B cell (primary cell): Measurements from ENCODE around the gene CEP164. TPM values are rescaled to one million over a fixed set of nuclear protein-coding genes. Genes with fewer than 3 reads are reported as not detected.

Experiments
- ATAC-seq: fragments of 200-7000 bp; cut with Tn5 transposase; one replicate; pipeline ENCODE4 v1.10.0; 2021; ENCODE audit warnings: low read depth, mild to moderate bottlenecking, moderate number of reproducible peaks, moderate library complexity
- CTCF ChIA-PET: fragments of 350-600 bp; sonication (Branson Sonifier 250); formaldehyde crosslinking; loops from one replicate; lab custom pipeline; 2021; ENCODE audit warnings: antibody characterized with exemption, inconsistent platforms; lab: Charles Lee
- POLR2A ChIA-PET: fragments of 350-600 bp; sonication (Branson Sonifier 250); formaldehyde crosslinking; loops from one replicate; lab custom pipeline; 2021; ENCODE audit warnings: antibody characterized with exemption; lab: Charles Lee
- DNase-seq: peaks from one replicate; pipeline ENCODE4 v3.0.0; 2013
- H2AFZ ChIP-seq: 2 replicates; pipeline ENCODE4 v1.6.1; 2012; ENCODE audit warnings: mild to moderate bottlenecking, low read depth, low read length; ENCODE audit not compliant: insufficient read depth, poor library complexity, severe bottlenecking
- H3K27ac ChIP-seq, 2 donors: 1 replicate in 1 of 2; 2 replicates in 1 of 2; pipeline ENCODE4 v1.5.1; 2012 to 2013; ENCODE audit warnings: low read length in 2 of 2, mild to moderate bottlenecking in 2 of 2, moderate library complexity in 1 of 2
- H3K27me3 ChIP-seq, 4 experiments: fragments of 200-600 bp in 1 of 4; sonication (generic) in 1 of 4; replicated peaks in 1 of 4; 1 replicate in 2 of 4; 2 replicates in 2 of 4; pipeline versions ENCODE4 v1.6.1 to v1.7.0; 2013 to 2016; ENCODE audit warnings: low read length in 3 of 4, mild to moderate bottlenecking in 2 of 4, mixed read lengths in 1 of 4, moderate library complexity in 1 of 4; ENCODE audit not compliant: insufficient read depth in 4 of 4, control insufficient read depth in 3 of 4; ENCODE audit errors: control extremely low read depth in 1 of 4
- H3K36me3 ChIP-seq, 2 experiments: replicated peaks in 1 of 2; 1 replicate in 1 of 2; 2 replicates in 1 of 2; pipeline versions ENCODE4 v1.6.1 to v1.7.1; 2013; ENCODE audit warnings: low read length in 1 of 2; ENCODE audit not compliant: insufficient read depth in 2 of 2, control insufficient read depth in 1 of 2; ENCODE audit errors: control extremely low read depth in 1 of 2, extremely low read depth in 1 of 2
- H3K4me1 ChIP-seq, 2 donors: fragments of 200-600 bp in 1 of 2; sonication (generic) in 1 of 2; 1 replicate in 1 of 2; 2 replicates in 1 of 2; pipeline versions ENCODE4 v1.5.1 to v1.6.1; 2013 to 2017; ENCODE audit warnings: low read length in 2 of 2; ENCODE audit not compliant: control insufficient read depth in 2 of 2, insufficient read depth in 2 of 2
- H3K4me2 ChIP-seq: replicated peaks from 2 replicates; pipeline ENCODE3; 2012; ENCODE audit warnings: mild to moderate bottlenecking, low read depth, low read length; ENCODE audit not compliant: poor library complexity, severe bottlenecking
- H3K4me3 ChIP-seq, 5 experiments: fragments of 200-600 bp in 1 of 5; sonication (generic) in 1 of 5; 1 replicate in 3 of 5; 2 replicates in 2 of 5; pipeline versions ENCODE4 v1.5.1 to v1.7.0; 2011 to 2016; ENCODE audit warnings: low read length in 4 of 5, mild to moderate bottlenecking in 4 of 5, low read depth in 2 of 5, control low read depth in 1 of 5, moderate library complexity in 1 of 5; ENCODE audit not compliant: insufficient read depth in 1 of 5; ENCODE audit errors: control extremely low read depth in 1 of 5, extremely low read depth in 1 of 5
- H3K79me2 ChIP-seq: fragments of 200-600 bp; sonication (generic); one replicate; pipeline ENCODE4 v1.6.0; 2016; ENCODE audit warnings: low read length; ENCODE audit not compliant: control insufficient read depth, insufficient read depth
- H3K9ac ChIP-seq: fragments of 200-600 bp; sonication (generic); 2 replicates; pipeline ENCODE4 v1.6.1; 2017; ENCODE audit warnings: mild to moderate bottlenecking, low read length, moderate library complexity
- H3K9me3 ChIP-seq, 3 donors: one replicate each; pipeline versions ENCODE4 v1.6.1 to v1.7.1; 2013; ENCODE audit warnings: low read length in 2 of 3; ENCODE audit not compliant: control insufficient read depth in 2 of 3, insufficient read depth in 1 of 3; ENCODE audit errors: control extremely low read depth in 1 of 3
- H4K20me1 ChIP-seq: 2 replicates; pipeline ENCODE4 v1.6.0; 2012; ENCODE audit warnings: mild to moderate bottlenecking, low read length; ENCODE audit not compliant: insufficient read depth, control insufficient read depth, poor library complexity, severe bottlenecking
- H3K27ac Mint-ChIP-seq: one replicate; pipeline ENCODE4 v1.8.0; 2021; ENCODE audit warnings: mixed read lengths
- H3K27me3 Mint-ChIP-seq: one replicate; pipeline ENCODE4 v1.8.0; 2021; ENCODE audit warnings: mixed read lengths
- H3K4me1 Mint-ChIP-seq: one replicate; pipeline ENCODE4 v1.8.0; 2021; ENCODE audit warnings: mixed read lengths
- H3K4me3 Mint-ChIP-seq: one replicate; pipeline ENCODE4 v1.8.0; 2021; ENCODE audit warnings: mixed read lengths
- H3K9me3 Mint-ChIP-seq: one replicate; pipeline ENCODE4 v1.8.0; 2022; ENCODE audit warnings: mixed read lengths; ENCODE audit not compliant: insufficient read depth
- EZH2 ChIP-seq: IDR thresholded peaks from 2 replicates; pipeline ENCODE4 v1.6.1; 2012; ENCODE audit warnings: borderline replicate concordance, low read depth, mild to moderate bottlenecking, moderate library complexity, low read length; ENCODE audit not compliant: insufficient read depth, poor library complexity, severe bottlenecking
- WGBS: methylation state at CpG from one replicate; pipeline ENCODE4 v1.1.5; 2013; ENCODE audit warnings: missing lambda C conversion rate; ENCODE audit not compliant: insufficient coverage; 5-methylcytosine and 5-hydroxymethylcytosine counted together
- intact Hi-C: fragments of 100-400 bp; cut with micrococcal nuclease; formaldehyde crosslinking; loops from one replicate; pipeline ENCODE4 v1.10.0; 2022
- polyA plus RNA-seq: library from polyadenylated mRNA; depleted of rRNA; stranded (reverse); fragments of >200 nt; gene quantifications from 2 replicates; pipeline ENCODE4 v1.2.3, GENCODE V29; 2012
- total RNA-seq, 2 donors: library from RNA; stranded (reverse); fragments of 120-200 nt in 1 of 2; gene quantifications; 1 replicate in 1 of 2; 2 replicates in 1 of 2; pipeline versions ENCODE4 v1.2.3 to v1.2.4, GENCODE V29; 2013 to 2022
- TF ChIP-seq, protein P1 (sequence below): fragments of 200-600 bp; IDR thresholded peaks from one replicate; pipeline ENCODE4 v1.8.0; 2022; ENCODE audit warnings: antibody characterized with exemption, mild to moderate bottlenecking

The CEP164 gene
- total and polyA plus RNA-seq, 2 donors (not counting 1 experiment from before 2014, with no cell fraction given), result 31.5 to 54.8 TPM

DNA sequence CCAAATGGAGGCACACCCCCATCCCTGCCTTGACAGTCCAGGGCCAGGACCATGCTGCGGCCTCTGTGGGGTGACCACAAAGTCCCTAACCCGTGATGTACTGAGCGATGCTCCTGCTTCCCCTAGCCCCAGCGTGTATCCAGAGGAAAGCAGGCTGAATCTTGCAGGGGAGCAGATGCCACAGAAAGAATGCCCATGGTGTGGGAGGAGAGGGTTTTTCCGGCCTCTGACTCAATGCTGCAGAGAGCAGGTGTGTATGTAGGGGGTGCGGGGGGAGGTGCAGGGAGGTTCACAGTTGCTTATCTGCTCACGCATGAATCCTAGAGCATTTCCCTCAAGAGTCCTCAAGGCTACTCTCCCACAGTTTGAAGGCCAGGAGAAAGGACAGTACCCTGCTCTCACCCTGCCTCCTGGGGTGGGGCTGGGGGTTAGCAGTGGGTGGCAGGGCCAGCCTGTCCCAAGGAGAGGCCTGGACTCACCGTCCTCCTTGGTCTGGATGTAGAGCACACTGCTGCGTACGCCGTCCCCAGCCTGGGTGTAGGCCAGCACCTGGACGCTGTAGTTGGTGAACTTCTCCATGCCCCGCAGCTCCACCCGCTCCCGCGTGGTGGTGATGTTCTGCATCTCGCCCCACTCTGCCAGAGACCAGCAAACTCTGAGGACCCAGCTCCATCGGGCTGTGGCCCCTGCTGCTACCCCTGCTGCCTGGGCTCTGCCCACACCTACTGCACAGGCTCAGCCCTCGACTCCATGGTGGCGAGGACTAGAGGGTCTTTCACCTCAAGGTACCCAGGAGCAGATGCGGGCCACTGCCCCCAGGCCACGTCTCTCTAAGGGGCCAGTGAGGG lies 130.8 kb downstream of the CEP164 start:
- peaks cover 5% of the 10 kb centered on the region for H3K9me3 Mint-ChIP-seq
- peaks cover 3% of the 10 kb centered on the region for H3K4me1 Mint-ChIP-seq
- Histone ChIP-seq H3K27ac (no peak overlapping the region), H2AFZ (no peak overlapping the region), H3K36me3 (no peaks in the 10 kb centered on the region), H3K4me2 (no peak overlapping the region), H3K4me3 (no peak overlapping the region), H3K27me3 (peaks cover 0 to 4% (median 0%) of the 10 kb centered on the region in 4 experiments), H4K20me1 (no peaks in the 10 kb centered on the region), H3K9ac (no peak overlapping the region), H3K79me2 (no peaks in the 10 kb centered on the region), H3K4me1 (no peaks in the 10 kb centered on the region), H3K9me3 (peaks cover 0 to 2% (median 0%) of the 10 kb centered on the region in 3 donors)
- no peak overlapping the region for H3K27ac Mint-ChIP-seq
- no peak for ATAC-seq
- 95% methylated on average over 19 of the region's 22 CpGs for WGBS
- DNase-seq, result no peak
- POLR2A ChIA-PET, result no interaction called here
- H3K4me3 Mint-ChIP-seq, result no peak overlapping the region
- intact Hi-C loops, result no loop called here
- H3K27me3 Mint-ChIP-seq, result peaks cover 8% of the 10 kb centered on the region
- CTCF ChIA-PET, result no interaction called here
- TF ChIP-seq, protein P1, sequence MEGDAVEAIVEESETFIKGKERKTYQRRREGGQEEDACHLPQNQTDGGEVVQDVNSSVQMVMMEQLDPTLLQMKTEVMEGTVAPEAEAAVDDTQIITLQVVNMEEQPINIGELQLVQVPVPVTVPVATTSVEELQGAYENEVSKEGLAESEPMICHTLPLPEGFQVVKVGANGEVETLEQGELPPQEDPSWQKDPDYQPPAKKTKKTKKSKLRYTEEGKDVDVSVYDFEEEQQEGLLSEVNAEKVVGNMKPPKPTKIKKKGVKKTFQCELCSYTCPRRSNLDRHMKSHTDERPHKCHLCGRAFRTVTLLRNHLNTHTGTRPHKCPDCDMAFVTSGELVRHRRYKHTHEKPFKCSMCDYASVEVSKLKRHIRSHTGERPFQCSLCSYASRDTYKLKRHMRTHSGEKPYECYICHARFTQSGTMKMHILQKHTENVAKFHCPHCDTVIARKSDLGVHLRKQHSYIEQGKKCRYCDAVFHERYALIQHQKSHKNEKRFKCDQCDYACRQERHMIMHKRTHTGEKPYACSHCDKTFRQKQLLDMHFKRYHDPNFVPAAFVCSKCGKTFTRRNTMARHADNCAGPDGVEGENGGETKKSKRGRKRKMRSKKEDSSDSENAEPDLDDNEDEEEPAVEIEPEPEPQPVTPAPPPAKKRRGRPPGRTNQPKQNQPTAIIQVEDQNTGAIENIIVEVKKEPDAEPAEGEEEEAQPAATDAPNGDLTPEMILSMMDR, result no peak
- no peak for TF ChIP-seq EZH2
